Left lobe of liver (tissue), 1 donor: ENCODE measurements around the gene PRMT3. TPM values are rescaled to one million over a fixed set of nuclear protein-coding genes. Genes with fewer than 3 reads are reported as not detected.

Experiments used
- total RNA-seq: library from RNA; stranded (reverse); gene quantifications from one replicate; pipeline ENCODE4 v1.2.1, GENCODE V29; 2021
- donor health status: DM: no; HTN: yes; CAD: no.

The PRMT3 gene
- total RNA-seq, 1 donor from 2014 or later, result 4.1 TPM

Other genes starting within 250 kb of the PRMT3 start
- not detected for gene DBX1, start 227.2 kb upstream of the PRMT3 start, total RNA-seq
- gene HTATIP2, start 24.0 kb upstream of the PRMT3 start, total RNA-seq, result 68.0 TPM
- gene SLC6A5, start 211.9 kb downstream of the PRMT3 start, total RNA-seq, result not detected